H1 (cell line): Measurements from ENCODE around the gene LAMA4.

Source experiments
- CHD2 ChIP-seq: IDR thresholded peaks from 2 replicates; pipeline ENCODE4 v1.6.1; 2012; ENCODE audit warnings: low read length, improper control_type of control experiment
- CTCF ChIP-seq, 3 experiments: IDR thresholded peaks; 1 replicate in 2 of 3; 2 replicates in 1 of 3; pipeline versions ENCODE4 v1.5.1 to v1.6.1; 2011; ENCODE audit warnings: low read length in 3 of 3, mild to moderate bottlenecking in 3 of 3, inconsistent platforms in 2 of 3, low read depth in 1 of 3, moderate library complexity in 1 of 3; ENCODE audit not compliant: insufficient read depth in 1 of 3; ENCODE audit errors: control extremely low read depth in 1 of 3
- EP300 ChIP-seq, 2 experiments: IDR thresholded peaks; 1 replicate in 1 of 2; 2 replicates in 1 of 2; pipeline ENCODE4 v1.6.1; 2011 to 2012; ENCODE audit warnings: low read depth in 2 of 2, low read length in 2 of 2, mild to moderate bottlenecking in 2 of 2, borderline replicate concordance in 1 of 2, inconsistent platforms in 1 of 2, moderate library complexity in 1 of 2
- HDAC6 ChIP-seq: IDR thresholded peaks from one replicate; pipeline ENCODE4 v1.7.1; 2012; ENCODE audit warnings: low read depth, mild to moderate bottlenecking, inconsistent platforms, low read length, moderate library complexity
- MAX ChIP-seq: IDR thresholded peaks from 2 replicates; pipeline ENCODE4 v1.6.1; 2012; ENCODE audit warnings: inconsistent platforms
- POLR2A ChIP-seq, 2 experiments: IDR thresholded peaks; 1 replicate in 1 of 2; 2 replicates in 1 of 2; pipeline ENCODE4 v1.6.1; 2011; ENCODE audit warnings: low read depth in 2 of 2, low read length in 2 of 2, mild to moderate bottlenecking in 2 of 2; ENCODE audit errors: control extremely low read depth in 1 of 2
- POLR2AphosphoS5 ChIP-seq: IDR thresholded peaks from 2 replicates; pipeline ENCODE4 v1.6.1; 2011; ENCODE audit warnings: low read depth, low read length
- RFX5 ChIP-seq: IDR thresholded peaks from 2 replicates; pipeline ENCODE4 v1.6.1; 2011; ENCODE audit warnings: low read depth, low read length, improper control_type of control experiment, borderline replicate concordance
- TAF1 ChIP-seq: IDR thresholded peaks from 2 replicates; pipeline ENCODE4 v1.6.1; 2011; ENCODE audit warnings: mild to moderate bottlenecking, low read depth, low read length

- TF ChIP-seq CHD2 (no peak), CTCF (IDR thresholded peaks at IDR 0.05; ENCODE audit: control extremely low read depth in 1 of 3, insufficient read depth in 1 of 3, low read depth in 1 of 3, low read length in 3 of 3) (no peak), TAF1 (no peak), EP300 (IDR thresholded peaks at IDR 0.05; ENCODE audit: borderline replicate concordance in 1 of 2, low read depth in 2 of 2, low read length in 2 of 2) (no peak), MAX (no peak), POLR2A (IDR thresholded peaks at IDR 0.05; ENCODE audit: control extremely low read depth in 1 of 2, low read depth in 2 of 2, low read length in 2 of 2) (no peak), RFX5 (no peak), HDAC6 (no peak), POLR2AphosphoS5 (no peak)
Measured at GRCh38 chr6:112291161-112291762, 36.9 kb upstream of the LAMA4 start.
